NCI-H748 treated with DMSO at 0.1 percent for 48 hours (cell line): Measurements from ENCODE around the gene MID2.
"Not testable (repeated sequence)": the region's sequence is repeated elsewhere in the genome, so short reads cannot be mapped to it uniquely, and the experiment has no call there.

Experiments used
- DNase-seq: peaks from one replicate; lab custom pipeline; 2025; lab: John Stamatoyannopoulos, UW

The MID2 gene

DNA sequence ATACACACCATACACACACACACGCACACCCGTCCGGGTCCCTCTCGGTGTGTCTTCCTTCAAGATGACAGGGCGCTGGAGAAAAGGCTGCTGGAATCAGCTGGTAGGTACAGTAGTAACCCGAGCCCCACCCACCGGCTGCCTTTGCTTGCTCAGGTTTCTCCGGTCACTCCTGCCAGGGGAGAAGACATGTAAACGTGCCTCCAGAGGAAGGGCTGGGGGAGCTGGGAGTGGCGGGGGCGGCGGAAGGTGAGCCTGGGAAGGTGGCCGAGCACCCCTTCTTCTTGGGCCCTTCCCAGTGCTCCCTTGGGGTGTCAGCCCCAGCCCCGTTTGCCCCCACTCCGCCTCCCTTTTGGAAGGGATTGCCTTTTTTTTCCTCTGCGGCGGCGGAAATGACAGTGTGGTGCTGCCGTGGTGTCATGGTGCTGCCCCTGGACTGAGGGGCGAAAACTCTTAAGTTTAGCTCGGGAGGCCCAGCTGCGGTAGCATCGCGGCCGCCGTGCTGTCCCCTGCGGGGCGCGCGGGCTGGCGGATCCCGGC, at the start of gene MID2:
TSS of gene MID2 (plus strand) at position 169 of the 540 bp plus-strand sequence. CDS start 561 bp downstream, outside the sequence.
- peak; percentile 40 for DNase-seq

GRCh38 chrX:107776649-107777535, 48.8 kb upstream of the MID2 start:
- peak; percentile 81 for DNase-seq

DNA sequence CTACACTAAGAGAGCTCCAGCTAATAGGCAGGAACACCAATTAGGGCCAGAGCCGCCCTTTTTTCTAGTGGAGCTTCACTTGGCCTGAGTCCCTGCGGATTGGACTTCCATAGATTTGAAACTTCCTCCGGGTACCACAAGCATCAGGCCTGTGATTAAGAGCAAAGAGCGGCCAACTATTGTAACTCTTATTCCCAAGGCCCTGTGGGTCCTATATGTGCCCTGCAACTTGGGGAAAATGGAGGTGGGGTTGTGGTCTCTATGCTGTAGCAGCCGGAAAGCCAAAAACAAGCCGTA, 48.2 kb upstream of the MID2 start, which contains the start of gene NCBP2L:
TSS of gene NCBP2L (plus strand) at position 198 of the 297 bp plus-strand sequence. CDS start 16,488 bp downstream, outside the sequence.
- no peak for DNase-seq

- DNase-seq = no peak
Measured at GRCh38 chrX:107780525-107780924, 45.1 kb upstream of the MID2 start.

- DNase-seq = no peak
Measured at GRCh38 chrX:107787827-107788226, 37.8 kb upstream of the MID2 start.

GRCh38 chrX:107804427-107804826, 21.2 kb upstream of the MID2 start:
- DNase-seq = peak; percentile 70

GRCh38 chrX:107805179-107805578, 20.5 kb upstream of the MID2 start:
- DNase-seq = no peak

GRCh38 chrX:107810053-107810452, 15.6 kb upstream of the MID2 start:
- DNase-seq = not testable (repeated sequence)

- DNase-seq = no peak
Measured at GRCh38 chrX:107818900-107819521, 6.7 kb upstream of the MID2 start.

- DNase-seq = no peak
Measured at GRCh38 chrX:107823042-107823441, 2.6 kb upstream of the MID2 start.

DNA sequence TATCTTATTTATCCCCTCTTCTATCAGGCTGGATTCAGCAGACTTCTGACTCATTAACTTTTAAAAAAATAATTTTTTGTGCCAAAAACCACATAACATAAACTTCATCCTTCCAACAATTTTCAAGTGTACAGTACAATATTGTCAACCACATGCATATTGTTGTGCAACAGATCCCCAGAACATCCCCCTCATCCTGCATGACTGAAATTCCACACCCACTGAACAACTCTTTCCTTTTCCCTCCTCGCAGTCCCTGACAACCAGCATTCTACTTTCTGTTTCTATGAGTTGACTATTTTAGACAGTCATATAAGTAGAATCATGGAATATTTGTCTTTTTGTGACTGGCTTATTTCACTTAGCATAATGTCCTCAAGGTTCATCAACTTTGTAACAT, 2.2 kb upstream of the MID2 start:
- DNase-seq = no peak

DNA sequence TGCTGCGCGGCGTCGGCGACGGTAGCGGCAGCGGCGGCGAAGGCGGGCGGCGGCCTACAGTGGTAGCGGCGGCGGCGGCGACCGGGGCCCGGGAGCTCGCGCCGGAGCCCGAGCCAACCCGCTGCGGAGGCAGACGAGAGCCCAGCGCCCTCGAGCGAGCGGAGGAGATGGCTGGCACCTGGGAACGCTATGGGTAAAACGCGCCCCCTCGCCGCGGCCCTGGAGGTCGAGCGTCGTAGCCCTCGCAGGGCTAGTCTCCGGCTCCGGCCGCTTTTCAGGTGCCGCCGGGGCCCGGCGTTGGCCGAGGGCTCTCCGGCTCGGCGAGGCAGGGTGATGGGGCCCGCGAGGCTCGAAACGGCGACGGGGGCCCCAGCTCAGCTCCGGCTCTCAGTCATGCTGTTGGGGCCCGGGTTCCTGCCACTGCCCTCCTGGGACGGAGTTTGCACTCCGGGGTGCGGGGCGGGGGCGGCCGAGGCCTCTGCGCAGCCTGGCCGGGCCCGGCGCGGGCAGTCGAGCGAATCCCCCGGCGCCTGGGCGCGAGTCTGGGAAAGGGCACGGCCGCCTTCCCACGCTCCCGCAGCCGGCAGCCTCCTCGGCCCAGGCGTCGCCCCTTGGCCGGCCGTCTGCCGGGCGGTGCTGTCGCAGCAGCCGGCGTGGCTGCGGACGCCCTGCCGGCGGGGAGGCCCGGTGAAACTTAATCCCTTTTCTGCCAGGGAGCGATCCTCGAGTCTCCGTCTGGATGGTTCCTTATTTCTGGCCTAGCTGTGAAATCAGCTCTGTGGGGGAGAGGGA, 768 bp downstream of the MID2 start:
- DNase-seq = no peak

DNA sequence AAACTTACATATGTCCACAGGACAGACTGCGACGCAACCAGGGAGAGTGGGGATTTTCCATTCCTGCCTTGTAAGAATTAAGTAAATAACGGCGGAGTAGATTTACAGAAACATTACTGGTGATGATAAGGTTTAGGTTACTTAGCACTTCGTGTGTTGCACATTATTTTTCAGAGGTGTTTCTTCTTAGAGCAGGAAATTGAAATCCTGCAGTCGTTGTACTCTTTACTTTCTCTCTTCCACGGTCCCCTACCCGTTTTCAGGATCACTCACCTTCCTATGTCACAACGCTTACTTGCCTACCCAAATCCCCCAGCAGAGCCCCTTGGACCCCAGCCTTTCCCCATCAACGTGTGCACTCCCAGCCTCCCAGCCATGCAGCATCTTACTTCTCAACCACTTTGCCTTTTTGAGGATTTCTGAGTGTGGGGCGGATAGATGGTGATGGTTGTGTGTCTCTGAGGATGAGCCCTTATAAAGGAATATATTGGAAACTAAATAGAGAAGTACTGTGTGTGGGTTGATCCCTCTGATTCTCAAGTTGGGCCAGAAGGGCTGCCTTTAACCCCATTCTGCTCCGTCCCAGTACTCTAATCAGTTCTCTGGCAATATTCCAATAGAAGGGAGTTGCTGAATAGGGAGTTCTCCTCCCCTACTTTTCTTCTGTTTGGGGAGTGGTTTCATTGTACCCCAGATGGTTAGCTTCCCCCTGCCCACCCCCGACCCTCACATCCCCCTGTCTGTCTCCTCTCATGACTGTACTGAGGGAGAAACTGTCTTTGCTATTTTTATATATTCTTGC, 1.6 kb downstream of the MID2 start:
- DNase-seq = no peak

- DNase-seq = no peak
Measured at GRCh38 chrX:107827852-107828251, 2.2 kb downstream of the MID2 start.

DNA sequence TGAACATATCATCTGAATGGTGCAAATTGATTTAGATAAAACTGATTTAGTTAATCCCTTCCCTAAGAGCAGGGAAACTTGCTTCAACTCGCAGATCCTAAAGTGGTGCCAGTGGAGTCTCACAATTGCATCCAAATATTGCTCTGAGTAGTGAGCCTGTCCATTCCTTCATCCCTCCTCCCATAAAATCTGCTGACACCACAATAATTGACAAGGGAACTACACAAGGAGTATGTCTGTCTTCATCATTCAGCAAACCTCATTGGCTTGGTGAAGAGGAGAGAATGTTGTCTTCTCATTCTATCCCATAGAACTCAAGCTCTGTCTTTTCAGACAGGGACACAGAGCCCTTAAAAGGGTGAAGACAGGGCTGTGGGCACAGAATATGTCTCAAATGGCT, 4.2 kb downstream of the MID2 start:
- no peak for DNase-seq

- DNase-seq = no peak
Measured at GRCh38 chrX:107831071-107831730, 5.5 kb downstream of the MID2 start.

DNA sequence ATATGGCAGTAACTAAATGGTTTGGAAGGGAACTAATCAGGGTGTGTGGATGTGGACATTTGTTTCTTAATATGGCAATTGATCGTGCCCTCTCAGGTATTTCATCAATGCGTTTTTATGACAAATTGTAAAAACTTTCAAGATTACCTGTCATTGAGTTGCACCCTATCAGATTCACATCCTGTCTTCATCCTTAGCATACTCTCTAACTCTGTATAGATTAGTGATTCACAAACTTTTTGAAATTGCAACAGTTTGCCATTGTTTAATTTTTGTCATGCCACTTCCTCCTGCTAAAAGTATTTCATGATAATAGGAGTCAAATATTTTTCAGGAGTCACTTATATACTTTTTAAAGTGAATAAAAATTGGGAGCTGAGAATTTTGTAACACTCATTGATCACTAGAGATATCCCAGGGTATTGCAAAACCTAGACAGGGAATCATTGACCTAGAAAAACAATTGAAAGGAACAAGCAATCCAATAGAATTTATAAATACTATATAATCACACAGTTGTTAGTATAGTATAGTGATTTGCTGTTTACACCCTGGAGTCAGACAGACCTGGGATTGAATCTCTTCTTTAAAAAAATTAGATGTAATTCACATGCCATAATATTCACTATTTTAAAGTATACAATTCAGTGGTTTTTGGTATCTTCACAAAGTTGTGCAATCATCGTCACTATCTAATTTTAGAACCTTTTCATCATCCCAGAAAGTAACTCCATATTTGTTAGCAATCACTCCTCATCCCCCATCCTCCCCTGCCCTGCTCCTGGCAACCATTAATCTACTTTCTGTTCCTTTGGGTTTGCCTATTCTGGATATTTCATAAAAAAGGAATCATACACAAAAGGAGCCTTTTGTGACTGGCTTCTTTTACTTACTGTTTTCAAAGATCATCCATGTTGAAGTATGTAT, 8.9 kb downstream of the MID2 start:
- DNase-seq = no peak

GRCh38 chrX:107836958-107837357, 11.3 kb downstream of the MID2 start:
- no peak for DNase-seq

- no peak for DNase-seq
Measured at GRCh38 chrX:107840971-107841370, 15.3 kb downstream of the MID2 start.
